DOHH2 (cell line): ENCODE results near the gene C2CD4B.

Experiments
- H3F3A ChIP-seq: fragments of 200-600 bp; sonication (generic), shearing (Covaris generic); 2 replicates; pipeline ENCODE4 v1.6.0; 2016; ENCODE audit warnings: antibody characterized with exemption, mild to moderate bottlenecking; ENCODE audit not compliant: control insufficient read depth, insufficient read depth
- H3K27ac ChIP-seq: fragments of 200-600 bp; sonication (generic); 2 replicates; pipeline ENCODE4 v1.5.1; 2014; ENCODE audit warnings: low read depth, mild to moderate bottlenecking, low read length, moderate library complexity
- H3K27me3 ChIP-seq: fragments of 200-600 bp; sonication (generic); 2 replicates; pipeline ENCODE4 v1.6.1; 2014; ENCODE audit warnings: mild to moderate bottlenecking, low read length, mixed read lengths; ENCODE audit not compliant: control insufficient read depth
- H3K36me3 ChIP-seq: fragments of 200-600 bp; sonication (generic); 2 replicates; pipeline ENCODE4 v1.6.1; 2014; ENCODE audit warnings: mild to moderate bottlenecking, low read length, moderate library complexity, mixed read lengths; ENCODE audit not compliant: control insufficient read depth
- H3K4me1 ChIP-seq: fragments of 200-600 bp; sonication (generic); 2 replicates; pipeline ENCODE4 v1.6.1; 2014; ENCODE audit warnings: mild to moderate bottlenecking, low read length, mixed read lengths; ENCODE audit not compliant: control insufficient read depth
- H3K4me2 ChIP-seq: fragments of 200-600 bp; sonication (generic); 2 replicates; pipeline ENCODE4 v1.6.0; 2014; ENCODE audit warnings: mild to moderate bottlenecking, low read length, moderate library complexity
- H3K4me3 ChIP-seq: fragments of 200-600 bp; sonication (generic); 2 replicates; pipeline ENCODE4 v1.5.1; 2014; ENCODE audit warnings: mild to moderate bottlenecking, low read length, mixed read lengths
- H3K79me2 ChIP-seq: fragments of 200-600 bp; sonication (generic); 2 replicates; pipeline ENCODE4 v1.6.1; 2014; ENCODE audit warnings: mild to moderate bottlenecking, low read length, mixed read lengths; ENCODE audit not compliant: control insufficient read depth
- H3K9me2 ChIP-seq: fragments of 200-600 bp; sonication (generic); replicated peaks from 2 replicates; pipeline ENCODE4 v1.6.1; 2014; ENCODE audit warnings: mild to moderate bottlenecking, low read length, mixed read lengths; ENCODE audit not compliant: control insufficient read depth
- H3K9me3 ChIP-seq: fragments of 200-600 bp; sonication (generic); 2 replicates; pipeline ENCODE4 v1.6.1; 2014; ENCODE audit warnings: antibody characterized with exemption, low read length, mixed read lengths; ENCODE audit not compliant: control insufficient read depth, insufficient read depth
- H4K20me1 ChIP-seq: fragments of 200-600 bp; sonication (generic); 2 replicates; pipeline ENCODE4 v1.6.0; 2014; ENCODE audit warnings: low read depth, mild to moderate bottlenecking, antibody characterized with exemption, low read length, moderate library complexity; ENCODE audit not compliant: control insufficient read depth, insufficient read depth
- EZH2phosphoT487 ChIP-seq: fragments of 200-600 bp; sonication (generic); IDR thresholded peaks from 2 replicates; pipeline ENCODE4 v1.6.1; 2017; ENCODE audit warnings: borderline replicate concordance, mild to moderate bottlenecking, antibody characterized with exemption, low read length, moderate library complexity, mixed read lengths
- TF ChIP-seq, protein P1 (sequence below): fragments of 200-600 bp; sonication (generic); IDR thresholded peaks from one replicate; pipeline ENCODE4 v1.5.1; 2014; ENCODE audit warnings: antibody characterized with exemption, mild to moderate bottlenecking, low read depth, low read length; ENCODE audit not compliant: poor library complexity, severe bottlenecking

The C2CD4B gene, protein sequence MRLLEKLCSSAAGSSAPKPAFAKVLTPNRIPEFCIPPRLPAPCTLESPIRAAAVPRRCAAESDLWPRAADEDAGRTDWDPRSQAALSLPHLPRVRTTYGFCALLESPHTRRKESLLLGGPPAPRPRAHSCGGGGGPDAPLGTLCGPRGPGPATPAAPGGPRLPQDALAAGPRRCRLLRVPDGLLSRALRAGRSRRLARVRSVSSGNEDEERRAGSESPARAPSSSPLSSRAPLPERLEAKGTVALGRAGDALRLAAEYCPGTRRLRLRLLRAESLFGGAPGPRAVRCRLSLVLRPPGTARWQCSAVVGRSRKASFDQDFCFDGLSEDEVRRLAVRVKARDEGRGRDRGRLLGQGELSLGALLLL

GRCh38 chr15:62165104-62165792, at the start of gene C2CD4B:
TSS of gene C2CD4B (minus strand) at chr15:62165285. CDS start at chr15:62164984, 301 bp downstream.
- no peaks in the 10 kb centered on the region for H3F3A ChIP-seq
- H3K4me3 ChIP-seq: no peak within 1 kb of the TSS
- no peaks in the 10 kb centered on the region for H3K4me1 ChIP-seq
- TF ChIP-seq, protein P1, sequence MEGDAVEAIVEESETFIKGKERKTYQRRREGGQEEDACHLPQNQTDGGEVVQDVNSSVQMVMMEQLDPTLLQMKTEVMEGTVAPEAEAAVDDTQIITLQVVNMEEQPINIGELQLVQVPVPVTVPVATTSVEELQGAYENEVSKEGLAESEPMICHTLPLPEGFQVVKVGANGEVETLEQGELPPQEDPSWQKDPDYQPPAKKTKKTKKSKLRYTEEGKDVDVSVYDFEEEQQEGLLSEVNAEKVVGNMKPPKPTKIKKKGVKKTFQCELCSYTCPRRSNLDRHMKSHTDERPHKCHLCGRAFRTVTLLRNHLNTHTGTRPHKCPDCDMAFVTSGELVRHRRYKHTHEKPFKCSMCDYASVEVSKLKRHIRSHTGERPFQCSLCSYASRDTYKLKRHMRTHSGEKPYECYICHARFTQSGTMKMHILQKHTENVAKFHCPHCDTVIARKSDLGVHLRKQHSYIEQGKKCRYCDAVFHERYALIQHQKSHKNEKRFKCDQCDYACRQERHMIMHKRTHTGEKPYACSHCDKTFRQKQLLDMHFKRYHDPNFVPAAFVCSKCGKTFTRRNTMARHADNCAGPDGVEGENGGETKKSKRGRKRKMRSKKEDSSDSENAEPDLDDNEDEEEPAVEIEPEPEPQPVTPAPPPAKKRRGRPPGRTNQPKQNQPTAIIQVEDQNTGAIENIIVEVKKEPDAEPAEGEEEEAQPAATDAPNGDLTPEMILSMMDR: no peak
- TF ChIP-seq EZH2phosphoT487: no peak
- no peaks in the 10 kb centered on the region for H3K79me2 ChIP-seq
- no peaks in the 10 kb centered on the region for H4K20me1 ChIP-seq
- no peak within 1 kb of the TSS for H3K27ac ChIP-seq
- H3K9me3 ChIP-seq: no peaks in the 10 kb centered on the region
- H3K9me2 ChIP-seq: no peaks in the 10 kb centered on the region
- H3K27me3 ChIP-seq: peaks cover 5% of the 10 kb centered on the region; the same call in 1 of the 2 replicates
- no peaks in the 10 kb centered on the region for H3K36me3 ChIP-seq
- H3K4me2 ChIP-seq: no peak within 1 kb of the TSS

DNA sequence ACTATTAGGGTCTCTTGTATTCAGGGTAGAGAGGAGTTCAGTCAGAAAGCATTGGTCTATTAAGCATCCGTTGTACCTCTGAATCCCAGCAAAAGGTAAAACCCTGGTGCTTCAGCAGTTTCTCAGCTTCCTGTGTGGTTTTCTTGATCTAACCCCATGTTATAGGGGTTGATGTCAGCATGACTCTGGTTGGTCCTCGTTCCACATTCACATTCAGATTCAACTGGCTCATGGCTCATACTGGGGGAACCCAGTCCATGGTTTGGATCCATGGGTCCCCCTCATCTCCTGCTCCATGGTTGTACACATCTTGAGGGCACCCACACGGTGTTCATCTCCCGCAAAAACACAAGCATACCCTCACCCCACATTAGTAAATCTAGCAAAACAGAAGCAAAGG, 47.7 kb upstream of the C2CD4B start:
- no peaks in the 10 kb centered on the region for H4K20me1 ChIP-seq
- H3K36me3 ChIP-seq: no peaks in the 10 kb centered on the region
- no peak overlapping the region for H3K4me3 ChIP-seq
- no peaks in the 10 kb centered on the region for H3K9me2 ChIP-seq
- H3K9me3 ChIP-seq: peaks cover 22% of the 10 kb centered on the region
- H3K79me2 ChIP-seq: no peaks in the 10 kb centered on the region
- no peaks in the 10 kb centered on the region for H3K27me3 ChIP-seq
- no peaks in the 10 kb centered on the region for H3F3A ChIP-seq
- no peak overlapping the region for H3K4me2 ChIP-seq
- H3K27ac ChIP-seq: no peak overlapping the region
- no peaks in the 10 kb centered on the region for H3K4me1 ChIP-seq
- TF ChIP-seq, protein P1: no peak
- no peak for TF ChIP-seq EZH2phosphoT487

- no peaks in the 10 kb centered on the region for H3K4me1 ChIP-seq
- TF ChIP-seq, protein P1: no peak
- TF ChIP-seq EZH2phosphoT487: no peak
- H3K27ac ChIP-seq: no peak overlapping the region
- no peak overlapping the region for H3K4me3 ChIP-seq
- H3K27me3 ChIP-seq: no peaks in the 10 kb centered on the region
- no peaks in the 10 kb centered on the region for H3K36me3 ChIP-seq
- H3K9me3 ChIP-seq: peaks cover 14% of the 10 kb centered on the region
- no peaks in the 10 kb centered on the region for H3K9me2 ChIP-seq
- no peaks in the 10 kb centered on the region for H4K20me1 ChIP-seq
- H3K79me2 ChIP-seq: no peaks in the 10 kb centered on the region
- H3K4me2 ChIP-seq: no peak overlapping the region
- no peaks in the 10 kb centered on the region for H3F3A ChIP-seq
Observed at GRCh38 chr15:62211348-62211747, 46.3 kb upstream of the C2CD4B start.
